ENCODE results near the gene GFOD1.
A peak's percentile ranks its signal among the peaks of the same experiment; 100 is the strongest.
"Not testable (repeated sequence)": the region's sequence is repeated elsewhere in the genome, so short reads cannot be mapped to it uniquely, and the experiment has no call there.

GFOD1 gene

GRCh38 chr6:13445744-13446115 lies 41.7 kb downstream of the GFOD1 start:
- FAIRE-seq: no peak

GRCh38 chr6:13445005-13445743 lies 42.2 kb downstream of the GFOD1 start:
- TF ChIP-seq POLR2AphosphoS5 (IDR thresholded peaks at IDR 0.05; ENCODE audit: low read depth, low read length) (no peak), POLR2A (IDR thresholded peaks at IDR 0.05; ENCODE audit: low read depth, low read length) (no peak), TAF1 (IDR thresholded peaks at IDR 0.05; ENCODE audit: borderline replicate concordance, low read depth, low read length) (no peak)
- DNase-seq (ENCODE audit: insufficient read length) (no peak), FAIRE-seq (no peak)

More at GRCh38 chr6:13445744-13446115, 41.7 kb downstream of the GFOD1 start:
- TF ChIP-seq POLR2A (IDR thresholded peaks at IDR 0.05; ENCODE audit: low read depth, low read length): no peak
- TF ChIP-seq POLR2AphosphoS5 (IDR thresholded peaks at IDR 0.05; ENCODE audit: low read depth, low read length): no peak
- TF ChIP-seq TAF1 (IDR thresholded peaks at IDR 0.05; ENCODE audit: borderline replicate concordance, low read depth, low read length): no peak
- no peak for DNase-seq (ENCODE audit: insufficient read length)

- no peak for DNase-seq (ENCODE audit: insufficient read length)
- no peak for FAIRE-seq
- no peak for TF ChIP-seq POLR2AphosphoS5 (IDR thresholded peaks at IDR 0.05; ENCODE audit: low read depth, low read length)
Observed at GRCh38 chr6:13444604-13445003, 42.8 kb downstream of the GFOD1 start.

GRCh38 chr6:13443978-13444377 lies 43.4 kb downstream of the GFOD1 start:
- not testable (repeated sequence) for DNase-seq (ENCODE audit: insufficient read length); FAIRE-seq

- no peak for TF ChIP-seq POLR2AphosphoS5 (IDR thresholded peaks at IDR 0.05; ENCODE audit: low read depth, low read length)
- TF ChIP-seq TAF1 (IDR thresholded peaks at IDR 0.05; ENCODE audit: borderline replicate concordance, low read depth, low read length): no peak
- no peak for TF ChIP-seq POLR2A (IDR thresholded peaks at IDR 0.05; ENCODE audit: low read depth, low read length)
- DNase-seq (ENCODE audit: insufficient read length) (no peak), FAIRE-seq (no peak)
Observed at GRCh38 chr6:13441778-13442177, 45.6 kb downstream of the GFOD1 start.

GRCh38 chr6:13439644-13440043 lies 47.8 kb downstream of the GFOD1 start:
- DNase-seq (ENCODE audit: insufficient read length): no peak
- FAIRE-seq: no peak
- no peak for TF ChIP-seq POLR2A (IDR thresholded peaks at IDR 0.05; ENCODE audit: low read depth, low read length)
- TF ChIP-seq POLR2AphosphoS5 (IDR thresholded peaks at IDR 0.05; ENCODE audit: low read depth, low read length): no peak
- TF ChIP-seq TAF1 (IDR thresholded peaks at IDR 0.05; ENCODE audit: borderline replicate concordance, low read depth, low read length): no peak

GRCh38 chr6:13438126-13438525 lies 49.3 kb downstream of the GFOD1 start:
- FAIRE-seq: no peak
- TF ChIP-seq POLR2AphosphoS5 (IDR thresholded peaks at IDR 0.05; ENCODE audit: low read depth, low read length) (no peak), TAF1 (IDR thresholded peaks at IDR 0.05; ENCODE audit: borderline replicate concordance, low read depth, low read length) (no peak), POLR2A (IDR thresholded peaks at IDR 0.05; ENCODE audit: low read depth, low read length) (no peak)
- DNase-seq (ENCODE audit: insufficient read length): no peak

- FAIRE-seq: no peak
- TF ChIP-seq POLR2A (IDR thresholded peaks at IDR 0.05; ENCODE audit: low read depth, low read length): no peak
- TF ChIP-seq TAF1 (IDR thresholded peaks at IDR 0.05; ENCODE audit: borderline replicate concordance, low read depth, low read length): no peak
- TF ChIP-seq POLR2AphosphoS5 (IDR thresholded peaks at IDR 0.05; ENCODE audit: low read depth, low read length): no peak
Observed at GRCh38 chr6:13437218-13437996, 50.0 kb downstream of the GFOD1 start.

GRCh38 chr6:13436399-13437217 lies 50.8 kb downstream of the GFOD1 start:
- DNase-seq (ENCODE audit: insufficient read length): no peak
- TF ChIP-seq POLR2A (IDR thresholded peaks at IDR 0.05; ENCODE audit: low read depth, low read length) (no peak), TAF1 (IDR thresholded peaks at IDR 0.05; ENCODE audit: borderline replicate concordance, low read depth, low read length) (no peak), POLR2AphosphoS5 (IDR thresholded peaks at IDR 0.05; ENCODE audit: low read depth, low read length) (no peak)
- no peak for FAIRE-seq

More at GRCh38 chr6:13437218-13437996, 50.0 kb downstream of the GFOD1 start:
- no peak for DNase-seq (ENCODE audit: insufficient read length)

- no peak for DNase-seq (ENCODE audit: insufficient read length)
- no peak for FAIRE-seq
- TF ChIP-seq TAF1 (IDR thresholded peaks at IDR 0.05; ENCODE audit: borderline replicate concordance, low read depth, low read length) (no peak), POLR2A (IDR thresholded peaks at IDR 0.05; ENCODE audit: low read depth, low read length) (no peak)
Observed at GRCh38 chr6:13435477-13436246, 51.7 kb downstream of the GFOD1 start.

GRCh38 chr6:13434777-13435176 lies 52.6 kb downstream of the GFOD1 start:
- DNase-seq (ENCODE audit: insufficient read length) (no peak), FAIRE-seq (no peak)
- TF ChIP-seq TAF1 (IDR thresholded peaks at IDR 0.05; ENCODE audit: borderline replicate concordance, low read depth, low read length) (no peak), POLR2AphosphoS5 (IDR thresholded peaks at IDR 0.05; ENCODE audit: low read depth, low read length) (no peak), POLR2A (IDR thresholded peaks at IDR 0.05; ENCODE audit: low read depth, low read length) (no peak)

GRCh38 chr6:13434135-13434775 lies 53.1 kb downstream of the GFOD1 start:
- FAIRE-seq: peak; percentile 87
- DNase-seq (ENCODE audit: insufficient read length): not testable (repeated sequence)

All from GM12892 (cell line).